GM18870 (cell line): ENCODE measurements around the gene NTSR1.

Experiments used
- ATAC-seq: cut with Tn5 transposase; IDR thresholded peaks from one replicate; pipeline ENCODE4 v1.9.1; 2021; ENCODE audit warnings: moderate library complexity; ENCODE audit not compliant: unreplicated experiment

NTSR1 gene

GRCh38 chr20:62692801-62693523 lies 15.7 kb upstream of the NTSR1 start:
- no peak for ATAC-seq

- no peak for ATAC-seq
Measured at GRCh38 chr20:62693524-62693922, 15.1 kb upstream of the NTSR1 start.

GRCh38 chr20:62694106-62694505 lies 14.5 kb upstream of the NTSR1 start:
- no peak for ATAC-seq

- ATAC-seq, result no peak
Measured at GRCh38 chr20:62694868-62695267, 13.8 kb upstream of the NTSR1 start.

DNA sequence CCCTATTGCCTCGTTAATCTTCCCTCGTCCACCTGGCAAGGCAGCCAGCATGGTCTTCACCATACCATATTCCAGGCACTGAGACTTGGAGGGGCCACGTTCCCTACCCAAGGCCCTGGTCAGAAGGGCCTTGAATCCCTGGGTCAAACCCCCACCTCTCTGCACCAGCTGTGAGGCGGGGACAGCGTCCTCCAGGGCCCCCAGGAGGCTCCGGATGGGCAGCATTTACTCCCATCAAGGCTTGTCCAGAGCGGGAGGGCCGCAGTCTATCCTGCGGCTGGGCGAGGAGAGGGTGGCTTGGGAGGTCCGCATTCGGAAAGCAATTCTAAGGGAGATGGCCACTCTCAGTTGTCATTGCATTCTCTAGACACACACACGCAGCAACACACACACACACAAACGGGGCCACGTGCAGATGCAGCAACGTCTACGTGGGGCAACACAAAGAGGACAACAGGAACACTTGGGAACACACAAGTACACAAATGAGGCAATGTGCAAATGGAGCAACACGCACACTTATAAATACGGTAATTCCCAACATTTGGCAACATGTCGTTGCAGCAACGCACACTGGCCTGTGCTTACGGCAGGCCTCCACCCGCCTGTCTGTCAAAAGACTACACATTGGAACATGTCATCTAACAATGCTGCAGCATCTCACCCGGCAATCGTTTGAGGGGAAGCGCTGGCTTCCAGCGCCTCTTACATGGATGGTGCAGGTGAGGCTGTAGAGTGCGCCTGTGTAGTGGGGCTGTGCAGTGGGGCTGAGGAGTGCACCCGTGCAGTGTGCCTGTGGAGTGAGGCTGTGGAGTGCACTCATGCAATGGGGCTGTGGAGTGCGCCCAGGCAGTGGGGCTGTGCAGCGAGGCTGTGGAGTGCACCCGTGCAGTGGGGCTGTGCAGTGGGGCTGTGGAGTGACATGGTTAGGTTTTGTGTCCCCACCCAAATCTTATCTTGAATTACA lies 12.9 kb upstream of the NTSR1 start:
- ATAC-seq, result no peak

DNA sequence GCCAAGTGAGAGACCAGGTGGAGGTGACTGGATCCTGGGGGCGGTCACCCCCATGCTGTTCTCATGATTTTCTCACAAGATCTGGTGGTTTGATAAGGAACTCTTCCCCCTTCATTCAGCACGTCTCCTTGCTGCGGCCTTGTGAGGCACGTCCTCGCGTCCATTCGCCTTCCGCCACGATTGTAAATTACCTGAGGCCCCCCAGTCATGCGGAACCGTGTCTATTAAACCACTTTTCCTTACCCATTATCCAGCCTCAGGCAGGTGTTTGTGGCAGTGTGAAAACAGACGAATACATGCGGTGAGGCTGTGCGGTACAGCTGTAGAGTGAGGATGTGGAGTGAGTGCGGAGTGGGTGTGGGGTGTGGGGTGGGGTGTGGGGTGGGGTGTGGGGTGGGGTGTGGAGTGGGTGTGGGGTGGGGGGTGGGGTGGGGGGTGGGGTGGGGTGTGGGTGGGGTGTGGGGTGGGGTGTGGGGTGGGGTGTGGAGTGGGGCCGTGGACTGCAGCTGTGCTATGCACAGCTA lies 12.1 kb upstream of the NTSR1 start:
- no peak for ATAC-seq

DNA sequence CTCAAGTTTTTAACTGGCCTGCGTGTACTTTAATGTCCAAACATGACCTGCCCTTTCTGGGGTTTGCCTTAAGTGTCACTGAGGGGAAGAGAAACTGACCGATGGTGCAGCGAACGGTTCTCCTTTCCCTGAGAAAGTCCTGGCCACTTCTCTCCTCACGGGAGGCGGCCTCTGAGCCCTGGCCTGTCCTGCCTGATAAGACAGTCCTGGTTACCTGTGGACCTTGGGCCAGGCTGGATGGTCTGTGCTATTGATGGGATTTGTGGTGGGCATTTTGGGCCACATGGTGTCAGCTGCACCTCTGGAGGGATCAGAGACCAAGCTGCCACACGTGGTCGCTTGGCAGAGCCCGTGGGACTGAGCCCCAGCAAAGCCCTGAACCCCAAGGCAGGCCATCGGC lies 11.6 kb upstream of the NTSR1 start:
- ATAC-seq, result no peak

DNA sequence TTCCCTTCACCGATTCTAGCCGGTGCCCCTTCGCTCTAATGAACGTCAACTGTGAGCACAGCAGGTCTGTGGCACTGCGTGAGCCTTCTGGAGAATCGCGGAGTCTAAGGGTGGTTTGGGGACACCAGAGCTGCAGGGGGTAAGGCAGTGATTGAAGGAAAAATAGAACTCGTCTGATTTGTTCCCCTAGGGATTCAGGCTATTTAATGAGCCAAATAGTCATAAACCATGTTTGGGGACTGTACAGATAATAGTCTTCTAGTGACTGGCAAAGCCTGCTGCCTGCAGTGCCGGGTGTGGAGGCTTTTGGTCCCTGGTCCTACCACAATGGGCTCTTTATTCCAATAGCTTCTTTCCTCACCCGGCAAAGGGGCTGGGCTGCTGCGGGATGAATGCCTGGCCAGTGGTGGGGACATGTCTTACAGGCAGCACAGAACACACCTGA lies 11.1 kb upstream of the NTSR1 start:
- no peak for ATAC-seq

DNA sequence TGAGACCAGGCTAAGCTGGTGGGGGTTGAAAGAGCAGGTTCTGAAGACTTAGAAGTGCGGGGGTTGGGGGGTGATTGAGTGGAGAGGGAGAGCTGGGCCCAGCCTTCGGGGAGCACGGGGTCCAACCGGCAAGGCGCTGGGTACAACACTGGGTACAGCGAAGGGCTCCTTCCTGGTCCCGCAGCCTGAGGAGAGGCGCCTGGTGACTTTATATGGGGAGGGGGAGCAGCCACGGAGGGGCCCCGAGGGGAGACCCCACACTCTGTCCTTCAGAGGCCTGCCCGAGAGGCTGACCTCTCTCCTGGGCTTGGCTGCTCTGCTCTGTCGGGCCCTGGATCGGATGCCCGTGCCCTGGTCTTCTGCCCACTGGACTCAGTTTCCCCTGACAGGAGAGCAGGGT lies 10.4 kb upstream of the NTSR1 start:
- ATAC-seq, result no peak

DNA sequence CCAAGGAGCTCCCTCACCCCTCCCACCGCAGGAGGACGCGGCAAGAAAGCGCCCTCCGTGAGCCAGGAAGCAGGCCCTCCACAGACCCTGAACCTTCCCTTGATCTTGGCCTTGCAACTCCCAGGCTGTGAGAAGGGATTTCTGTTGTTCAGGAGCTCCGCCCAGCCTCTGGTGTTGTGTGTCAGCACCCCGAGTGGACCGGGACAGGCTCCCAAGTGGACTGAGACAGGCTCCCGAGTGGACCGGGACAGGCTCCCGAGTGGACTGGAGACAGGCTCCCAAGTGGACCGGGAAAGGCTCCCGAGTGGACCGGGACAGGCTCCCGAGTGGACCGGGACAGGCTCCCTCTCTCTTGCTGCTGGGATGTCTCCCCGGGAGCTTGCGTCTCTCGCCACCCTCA lies 9.3 kb upstream of the NTSR1 start:
- ATAC-seq, result no peak

GRCh38 chr20:62699741-62700140 lies 8.9 kb upstream of the NTSR1 start:
- no peak for ATAC-seq

- no peak for ATAC-seq
Measured at GRCh38 chr20:62700261-62700930, 8.2 kb upstream of the NTSR1 start.

DNA sequence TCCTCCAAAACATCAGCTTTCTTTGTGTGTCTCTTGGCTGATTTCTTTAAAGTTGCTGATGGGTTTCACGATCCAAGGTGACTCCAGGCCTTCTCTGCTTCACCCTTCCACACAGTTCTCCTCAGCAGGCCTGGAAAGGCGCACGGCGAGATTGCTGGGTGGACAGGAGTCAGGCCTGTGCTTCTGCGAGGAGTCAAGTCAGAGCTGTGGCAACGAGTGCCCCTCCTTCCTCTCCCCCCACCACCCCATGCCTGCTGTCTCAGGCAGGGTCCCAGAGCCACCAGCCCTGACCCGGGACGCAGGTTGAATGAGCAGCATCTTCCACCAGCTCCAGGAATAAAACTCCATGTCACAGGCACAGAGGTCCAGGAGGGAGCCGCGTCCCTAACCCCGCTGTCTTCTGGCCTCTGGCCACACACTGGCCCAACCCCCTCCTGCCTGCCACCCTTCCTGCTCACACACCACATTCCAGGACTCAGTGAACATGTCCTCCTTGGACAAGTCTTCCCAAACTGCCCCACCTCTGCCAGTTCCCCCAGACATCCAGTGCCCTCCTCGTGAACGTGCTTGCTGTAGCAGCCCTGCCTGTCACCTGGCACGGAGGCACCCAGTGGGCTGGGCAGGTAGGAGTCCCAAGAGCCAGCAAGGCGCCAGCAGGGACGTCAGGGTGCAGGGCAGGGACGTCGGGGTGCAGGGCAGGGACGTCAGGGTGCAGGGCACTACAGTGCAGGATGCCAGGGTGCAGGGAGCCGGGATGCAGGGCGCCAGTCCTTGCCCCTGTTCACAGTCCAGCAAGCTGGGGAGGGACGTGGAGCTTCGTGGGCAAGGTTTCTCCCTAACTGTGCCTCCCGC lies 7.2 kb upstream of the NTSR1 start:
- ATAC-seq, result no peak

DNA sequence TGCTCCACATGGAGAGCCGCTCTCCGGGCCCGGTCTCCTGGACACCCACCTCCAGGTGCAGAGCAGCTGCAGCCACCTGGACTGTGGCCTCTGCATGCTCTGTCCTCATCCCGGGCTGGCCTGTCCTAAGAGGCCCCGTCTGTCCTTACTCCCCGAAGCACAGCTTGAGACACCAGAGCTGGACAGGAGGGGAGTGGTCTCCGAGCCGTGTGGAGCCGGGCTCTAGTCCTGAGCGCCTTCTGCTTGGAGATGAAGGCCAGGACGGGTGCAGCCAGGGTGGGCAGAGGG lies 6.7 kb upstream of the NTSR1 start:
- ATAC-seq, result no peak

- ATAC-seq, result no peak
Measured at GRCh38 chr20:62702895-62703852, 5.5 kb upstream of the NTSR1 start.

GRCh38 chr20:62703853-62704228 lies 4.8 kb upstream of the NTSR1 start:
- ATAC-seq, result no peak

DNA sequence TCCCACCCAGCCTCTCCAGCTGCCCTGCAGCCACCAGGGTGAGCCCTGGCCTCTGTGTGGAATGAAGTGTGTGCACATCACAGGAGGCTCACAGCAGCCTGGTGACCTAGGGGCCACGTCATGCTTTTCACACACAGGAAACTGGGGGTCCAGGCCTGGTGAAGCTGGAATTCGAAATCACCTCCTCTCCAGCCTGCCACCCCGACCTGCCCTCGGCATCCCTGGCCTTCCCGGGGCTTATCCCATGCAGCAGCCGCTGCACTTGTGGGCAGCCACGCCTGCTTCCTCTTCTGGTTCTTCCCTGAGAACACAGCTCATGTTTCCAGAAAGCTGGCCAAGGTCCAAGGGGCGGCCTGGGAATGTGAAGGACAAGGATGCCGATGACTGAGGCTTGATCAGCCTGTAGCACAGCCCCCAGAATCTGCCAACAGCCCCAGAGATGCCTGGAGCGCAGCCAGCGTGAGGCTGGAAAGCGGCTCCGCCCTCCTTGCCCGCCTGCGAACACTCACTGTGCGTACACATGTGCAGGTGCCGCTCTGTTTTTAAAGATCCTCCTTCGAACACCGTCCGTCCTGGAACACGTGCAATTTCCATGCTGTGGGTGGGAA lies 4.2 kb upstream of the NTSR1 start:
- no peak for ATAC-seq

GRCh38 chr20:62705627-62706026 lies 3.0 kb upstream of the NTSR1 start:
- no peak for ATAC-seq

DNA sequence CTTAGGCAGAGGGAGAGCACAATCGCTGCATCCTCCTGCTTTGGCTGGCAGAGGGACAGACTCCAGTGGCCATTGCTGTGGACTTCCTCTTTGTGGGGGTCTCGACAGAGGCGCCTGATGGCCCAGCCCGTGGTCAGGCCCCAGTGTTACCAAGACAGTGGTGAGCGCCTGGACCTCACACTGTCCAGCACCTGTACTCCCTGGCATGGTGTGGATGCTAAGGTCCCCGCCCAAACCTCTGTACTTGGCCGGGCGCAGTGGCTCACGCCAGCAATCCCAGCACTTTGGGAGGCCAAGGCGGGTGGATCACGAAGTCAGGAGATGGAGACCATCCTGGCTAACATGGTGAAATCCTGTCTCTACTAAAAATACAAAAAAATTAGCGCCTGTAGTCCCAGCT lies 2.3 kb upstream of the NTSR1 start:
- no peak for ATAC-seq
